Naive B cell (primary cell): ENCODE measurements around the gene ZNF554. TPM values are rescaled to one million over a fixed set of nuclear protein-coding genes. Genes with fewer than 3 reads are reported as not detected.

Source experiments
- ATAC-seq, 2 donors: fragments of 150-1000 bp; cut with Tn5 transposase; 2 replicates each; pipeline ENCODE4 v1.10.0; 2021; ENCODE audit warnings: low read depth in 2 of 2, mild to moderate bottlenecking in 2 of 2, moderate library complexity in 2 of 2
- DNase-seq: peaks from one replicate; pipeline ENCODE4 v3.0.0; 2022
- H3K27ac Mint-ChIP-seq, 6 donors: one replicate each; pipeline ENCODE4 v1.8.0; 2020 to 2022; ENCODE audit warnings: mild to moderate bottlenecking in 6 of 6, mixed read lengths in 6 of 6, moderate library complexity in 5 of 6, inconsistent platforms in 2 of 6
- H3K27me3 Mint-ChIP-seq, 3 donors: one replicate each; pipeline ENCODE4 v1.8.0; 2021 to 2022; ENCODE audit warnings: mixed read lengths in 3 of 3, mild to moderate bottlenecking in 1 of 3
- H3K36me3 Mint-ChIP-seq, 2 donors: one replicate each; pipeline ENCODE4 v1.8.0; 2020 to 2022; ENCODE audit warnings: mixed read lengths in 2 of 2, inconsistent platforms in 1 of 2, mild to moderate bottlenecking in 1 of 2
- H3K4me1 Mint-ChIP-seq, 3 donors: one replicate each; pipeline ENCODE4 v1.8.0; 2020 to 2022; ENCODE audit warnings: mixed read lengths in 3 of 3, inconsistent platforms in 1 of 3, mild to moderate bottlenecking in 1 of 3, moderate library complexity in 1 of 3
- H3K4me3 Mint-ChIP-seq, 8 donors: one replicate each; pipeline ENCODE4 v1.8.0; 2020 to 2022; ENCODE audit warnings: mild to moderate bottlenecking in 8 of 8, mixed read lengths in 8 of 8, moderate library complexity in 8 of 8, inconsistent platforms in 2 of 8
- H3K9me3 Mint-ChIP-seq, 7 donors: one replicate each; pipeline ENCODE4 v1.8.0; 2020 to 2022; ENCODE audit warnings: mixed read lengths in 7 of 7, mild to moderate bottlenecking in 5 of 7, inconsistent platforms in 2 of 7, moderate library complexity in 1 of 7
- polyA plus RNA-seq, 6 donors: library from polyadenylated mRNA; unstranded; fragments of 300-500 nt; fragmentation: Illumina TruSeq; gene quantifications; one replicate each; pipeline ENCODE4 v1.2.3, GENCODE V29; 2021; ENCODE audit warnings: low read depth in 6 of 6

The ZNF554 gene
- polyA plus RNA-seq, 6 donors from 2014 or later, result 0.70 to 6.3 (median 3.0) TPM

- peaks cover 0 to 4% (median 0%) of the 10 kb centered on the region in 3 donors for H3K4me1 Mint-ChIP-seq
- H3K9me3 Mint-ChIP-seq, result no peaks in the 10 kb centered on the region
- no peak overlapping the region for H3K4me3 Mint-ChIP-seq
- no peaks in the 10 kb centered on the region for H3K27me3 Mint-ChIP-seq
- H3K36me3 Mint-ChIP-seq, result peaks cover 0 to 5% of the 10 kb centered on the region in 2 donors
- DNase-seq (no peak), ATAC-seq (no peak)
- H3K27ac Mint-ChIP-seq, result no peak overlapping the region
Measured at GRCh38 chr19:2795827-2796658, 23.6 kb upstream of the ZNF554 start.

GRCh38 chr19:2796659-2797266, 22.9 kb upstream of the ZNF554 start:
- DNase-seq (no peak), ATAC-seq (no peak)
- no peaks in the 10 kb centered on the region for H3K27me3 Mint-ChIP-seq
- H3K36me3 Mint-ChIP-seq, result peaks cover 0 to 10% of the 10 kb centered on the region in 2 donors
- no peaks in the 10 kb centered on the region for H3K9me3 Mint-ChIP-seq
- H3K4me3 Mint-ChIP-seq, result no peak overlapping the region
- peaks cover 0 to 4% (median 2%) of the 10 kb centered on the region in 3 donors for H3K4me1 Mint-ChIP-seq
- no peak overlapping the region for H3K27ac Mint-ChIP-seq

DNA sequence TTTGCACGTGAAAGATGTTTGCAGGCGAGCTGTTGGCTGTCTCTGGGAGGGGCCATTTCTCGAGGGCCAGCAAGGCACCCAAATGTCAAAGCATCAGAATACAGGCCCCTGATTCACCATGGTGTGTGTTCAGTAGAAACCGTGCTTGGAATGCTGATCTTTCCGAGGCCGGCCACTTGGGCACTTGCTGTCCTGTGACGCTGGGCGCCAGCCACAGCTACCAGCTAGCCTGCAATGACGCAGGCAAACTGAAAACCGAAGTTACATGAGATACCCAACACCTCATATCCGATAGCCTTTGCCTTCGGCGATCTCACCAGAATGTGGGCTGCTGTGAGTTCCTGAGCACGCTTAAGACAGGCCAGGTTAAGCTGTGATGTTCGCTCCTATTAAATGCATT, 22.4 kb upstream of the ZNF554 start:
- ATAC-seq (no peak), DNase-seq (no peak)
- Mint-ChIP-seq H3K36me3 (peaks cover 0 to 15% of the 10 kb centered on the region in 2 donors), H3K4me1 (peaks cover 0 to 5% (median 4%) of the 10 kb centered on the region in 3 donors), H3K9me3 (no peaks in the 10 kb centered on the region), H3K4me3 (no peak overlapping the region), H3K27ac (no peak overlapping the region), H3K27me3 (no peaks in the 10 kb centered on the region)

GRCh38 chr19:2798158-2798685, 21.4 kb upstream of the ZNF554 start:
- Mint-ChIP-seq H3K27me3 (no peaks in the 10 kb centered on the region), H3K9me3 (no peaks in the 10 kb centered on the region), H3K27ac (no peak overlapping the region), H3K4me1 (peaks cover 1 to 9% (median 9%) of the 10 kb centered on the region in 3 donors), H3K36me3 (peaks cover 0 to 23% of the 10 kb centered on the region in 2 donors), H3K4me3 (no peak overlapping the region)
- DNase-seq, result no peak
- ATAC-seq, result no peak

DNA sequence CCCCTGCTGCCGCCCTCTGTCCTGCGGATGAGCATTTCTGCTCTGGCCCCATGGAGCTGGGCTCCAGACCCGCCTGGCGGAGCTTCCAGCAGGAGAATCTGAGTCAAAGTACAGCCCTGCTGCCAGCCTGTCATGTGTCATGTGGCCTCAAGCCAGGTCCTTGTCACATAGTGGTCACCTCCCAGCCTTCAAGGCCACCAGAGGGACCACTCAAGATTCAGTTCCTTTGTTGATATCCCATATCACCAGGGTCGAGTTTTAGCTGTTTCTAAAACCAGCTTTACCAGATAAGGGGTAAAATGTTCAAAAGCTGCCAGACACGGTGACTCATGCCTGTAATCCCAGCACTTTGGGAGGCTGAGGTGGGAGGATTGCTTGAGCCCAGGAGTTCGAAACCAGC, 20.9 kb upstream of the ZNF554 start:
- H3K27ac Mint-ChIP-seq, result no peak overlapping the region
- no peaks in the 10 kb centered on the region for H3K27me3 Mint-ChIP-seq
- peaks cover 0 to 23% of the 10 kb centered on the region in 2 donors for H3K36me3 Mint-ChIP-seq
- no peaks in the 10 kb centered on the region for H3K9me3 Mint-ChIP-seq
- H3K4me1 Mint-ChIP-seq, result peaks cover 1 to 10% (median 9%) of the 10 kb centered on the region in 3 donors
- H3K4me3 Mint-ChIP-seq, result no peak overlapping the region
- DNase-seq (no peak), ATAC-seq (no peak)

DNA sequence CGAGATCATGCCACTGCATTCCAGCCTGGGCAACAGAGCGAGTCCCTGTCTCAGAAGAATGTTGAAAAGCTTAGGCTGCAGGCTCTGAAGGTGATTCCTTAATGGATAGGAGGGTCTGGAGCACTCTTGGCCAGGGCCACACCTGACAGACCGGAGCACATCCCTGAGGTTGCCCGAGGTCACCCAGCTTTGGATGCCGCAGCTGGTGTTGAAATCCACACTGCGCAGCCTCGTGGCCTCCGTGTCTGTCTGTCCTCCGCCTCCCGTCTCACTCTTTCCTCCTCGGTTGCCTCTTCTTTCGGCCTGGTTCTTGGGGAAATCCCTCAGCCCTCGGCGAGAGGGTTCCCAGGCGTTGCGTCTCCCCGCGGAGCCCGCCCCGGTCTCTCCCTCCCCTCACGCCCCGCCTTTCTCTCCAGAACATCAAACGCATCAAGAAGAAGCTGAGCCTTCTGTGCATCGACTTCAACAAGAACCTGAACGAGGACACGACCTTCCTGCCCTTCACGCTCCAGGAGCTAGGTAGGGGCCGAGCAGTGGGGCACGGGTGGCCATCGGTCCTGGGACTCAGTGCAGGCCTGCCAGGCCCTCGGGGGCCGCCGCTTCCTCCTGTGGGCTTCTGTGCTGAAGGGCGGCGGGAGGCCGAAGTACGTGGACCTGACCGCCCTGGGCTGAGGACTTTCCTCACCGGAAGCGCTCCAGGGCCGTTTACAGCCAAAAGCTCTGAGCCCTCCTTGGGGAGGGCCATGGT, 20.2 kb upstream of the ZNF554 start:
- H3K27me3 Mint-ChIP-seq, result no peaks in the 10 kb centered on the region
- peaks cover 0 to 23% of the 10 kb centered on the region in 2 donors for H3K36me3 Mint-ChIP-seq
- H3K9me3 Mint-ChIP-seq, result no peaks in the 10 kb centered on the region
- ATAC-seq (no peak), DNase-seq (no peak)
- H3K27ac Mint-ChIP-seq, result no peak overlapping the region
- H3K4me3 Mint-ChIP-seq, result no peak overlapping the region
- peaks cover 1 to 13% (median 9%) of the 10 kb centered on the region in 3 donors for H3K4me1 Mint-ChIP-seq

GRCh38 chr19:2800506-2800905, 19.2 kb upstream of the ZNF554 start:
- H3K27me3 Mint-ChIP-seq, result no peaks in the 10 kb centered on the region
- ATAC-seq (no peak), DNase-seq (no peak)
- H3K4me3 Mint-ChIP-seq, result no peak overlapping the region
- peaks cover 1 to 13% (median 5%) of the 10 kb centered on the region in 3 donors for H3K4me1 Mint-ChIP-seq
- peaks cover 0 to 23% of the 10 kb centered on the region in 2 donors for H3K36me3 Mint-ChIP-seq
- no peak overlapping the region for H3K27ac Mint-ChIP-seq
- H3K9me3 Mint-ChIP-seq, result no peaks in the 10 kb centered on the region

- no peak for ATAC-seq
- peak overlapping the region in 1 of 8 donors; percentile 68 for H3K4me3 Mint-ChIP-seq
- no peaks in the 10 kb centered on the region for H3K27me3 Mint-ChIP-seq
- H3K27ac Mint-ChIP-seq, result no peak overlapping the region
- H3K9me3 Mint-ChIP-seq, result no peaks in the 10 kb centered on the region
- H3K4me1 Mint-ChIP-seq, result peaks cover 1 to 13% (median 5%) of the 10 kb centered on the region in 3 donors
- DNase-seq, result no peak
- peaks cover 0 to 23% of the 10 kb centered on the region in 2 donors for H3K36me3 Mint-ChIP-seq
Measured at GRCh38 chr19:2802826-2803225, 16.8 kb upstream of the ZNF554 start.

- Mint-ChIP-seq H3K4me3 (no peak overlapping the region), H3K36me3 (peaks cover 0 to 24% of the 10 kb centered on the region in 2 donors), H3K9me3 (no peaks in the 10 kb centered on the region), H3K27me3 (no peaks in the 10 kb centered on the region), H3K4me1 (peaks cover 2 to 13% (median 5%) of the 10 kb centered on the region in 3 donors), H3K27ac (peak overlapping the region in 2 of 6 donors; percentile 29 to 51)
- no peak for ATAC-seq
- no peak for DNase-seq
Measured at GRCh38 chr19:2803486-2804155, 16.0 kb upstream of the ZNF554 start.

GRCh38 chr19:2804156-2805004, 15.3 kb upstream of the ZNF554 start:
- no peak for DNase-seq
- no peak for ATAC-seq
- Mint-ChIP-seq H3K27me3 (no peaks in the 10 kb centered on the region), H3K36me3 (peaks cover 4 to 31% of the 10 kb centered on the region in 2 donors), H3K4me1 (peaks cover 3 to 13% (median 5%) of the 10 kb centered on the region in 3 donors), H3K4me3 (no peak overlapping the region), H3K9me3 (no peaks in the 10 kb centered on the region), H3K27ac (peak overlapping the region in 3 of 6 donors; percentile 10 to 54 (median 29))

GRCh38 chr19:2805261-2805900, 14.3 kb upstream of the ZNF554 start:
- H3K9me3 Mint-ChIP-seq, result no peaks in the 10 kb centered on the region
- no peak for DNase-seq
- H3K36me3 Mint-ChIP-seq, result peaks cover 4 to 32% of the 10 kb centered on the region in 2 donors
- H3K27me3 Mint-ChIP-seq, result no peaks in the 10 kb centered on the region
- no peak for ATAC-seq
- peaks cover 3 to 13% (median 5%) of the 10 kb centered on the region in 3 donors for H3K4me1 Mint-ChIP-seq
- H3K4me3 Mint-ChIP-seq, result no peak overlapping the region
- no peak overlapping the region for H3K27ac Mint-ChIP-seq
